ENCODE data around the gene SNX10.

SNX10 gene

GRCh38 chr7:26385240-26385639 lies 93.6 kb downstream of the SNX10 start:
- TF ChIP-seq CTCF (IDR thresholded peaks at IDR 0.05): no peak
- Mint-ChIP-seq H3K9me3 (no peaks in the 10 kb centered on the region), H3K27me3 (ENCODE audit: low read depth, poor library complexity) (peaks cover 4% of the 10 kb centered on the region), H3K27ac (no peak overlapping the region), H3K36me3 (ENCODE audit: low read depth) (no peaks in the 10 kb centered on the region), H3K4me3 (no peak overlapping the region), H3K4me1 (peaks cover 36% of the 10 kb centered on the region)
- no peak for DNase-seq

- peaks cover 35% of the 10 kb centered on the region for H3K4me1 Mint-ChIP-seq
- DNase-seq: no peak
- H3K4me3 Mint-ChIP-seq: no peak overlapping the region
- TF ChIP-seq CTCF (IDR thresholded peaks at IDR 0.05): no peak
- H3K27ac Mint-ChIP-seq: no peak overlapping the region
- H3K9me3 Mint-ChIP-seq: no peaks in the 10 kb centered on the region
- peaks cover 4% of the 10 kb centered on the region for H3K27me3 Mint-ChIP-seq (ENCODE audit: low read depth, poor library complexity)
- H3K36me3 Mint-ChIP-seq (ENCODE audit: low read depth): no peaks in the 10 kb centered on the region
Observed at GRCh38 chr7:26387731-26388130, 96.1 kb downstream of the SNX10 start.

- no peak for TF ChIP-seq CTCF (IDR thresholded peaks at IDR 0.05)
- no peaks in the 10 kb centered on the region for H3K36me3 Mint-ChIP-seq (ENCODE audit: low read depth)
- H3K4me1 Mint-ChIP-seq: peaks cover 32% of the 10 kb centered on the region
- no peaks in the 10 kb centered on the region for H3K9me3 Mint-ChIP-seq
- peaks cover 4% of the 10 kb centered on the region for H3K27me3 Mint-ChIP-seq (ENCODE audit: low read depth, poor library complexity)
- no peak overlapping the region for H3K27ac Mint-ChIP-seq
- DNase-seq: no peak
- no peak overlapping the region for H3K4me3 Mint-ChIP-seq
Observed at GRCh38 chr7:26388256-26388655, 96.6 kb downstream of the SNX10 start.

GRCh38 chr7:26390016-26390415 lies 98.4 kb downstream of the SNX10 start:
- Mint-ChIP-seq H3K27ac (no peak overlapping the region), H3K4me3 (no peak overlapping the region), H3K9me3 (no peaks in the 10 kb centered on the region), H3K4me1 (peaks cover 32% of the 10 kb centered on the region), H3K36me3 (ENCODE audit: low read depth) (no peaks in the 10 kb centered on the region), H3K27me3 (ENCODE audit: low read depth, poor library complexity) (no peaks in the 10 kb centered on the region)
- no peak for TF ChIP-seq CTCF (IDR thresholded peaks at IDR 0.05)
- no peak for DNase-seq

- H3K27ac Mint-ChIP-seq: no peak overlapping the region
- no peaks in the 10 kb centered on the region for H3K9me3 Mint-ChIP-seq
- peaks cover 43% of the 10 kb centered on the region for H3K4me1 Mint-ChIP-seq
- no peaks in the 10 kb centered on the region for H3K27me3 Mint-ChIP-seq (ENCODE audit: low read depth, poor library complexity)
- no peaks in the 10 kb centered on the region for H3K36me3 Mint-ChIP-seq (ENCODE audit: low read depth)
- no peak for DNase-seq
- TF ChIP-seq CTCF (IDR thresholded peaks at IDR 0.05): no peak
- H3K4me3 Mint-ChIP-seq: no peak overlapping the region
Observed at GRCh38 chr7:26393818-26394217, 102.2 kb downstream of the SNX10 start.

GRCh38 chr7:26397332-26397731 lies 105.7 kb downstream of the SNX10 start:
- no peaks in the 10 kb centered on the region for H3K36me3 Mint-ChIP-seq (ENCODE audit: low read depth)
- peaks cover 41% of the 10 kb centered on the region for H3K4me1 Mint-ChIP-seq
- H3K27me3 Mint-ChIP-seq (ENCODE audit: low read depth, poor library complexity): no peaks in the 10 kb centered on the region
- no peak for TF ChIP-seq CTCF (IDR thresholded peaks at IDR 0.05)
- DNase-seq: no peak
- H3K27ac Mint-ChIP-seq: peak overlapping the region; percentile 98
- no peaks in the 10 kb centered on the region for H3K9me3 Mint-ChIP-seq
- peak overlapping the region; percentile 79 for H3K4me3 Mint-ChIP-seq

Measured in nephron progenitor cell (in vitro differentiated cells).